ENCODE data around the gene LEMD2.

GRCh38 chr6:33779290-33779689 is 9.6 kb downstream of the LEMD2 start:
- no peak for TF ChIP-seq FOXS1 (CRISPR knock-in tag; IDR thresholded peaks at IDR 0.05)
- no peak for TF ChIP-seq SMC3 (IDR thresholded peaks at IDR 0.05)
- TF ChIP-seq PBX3 (IDR thresholded peaks at IDR 0.05) = no peak
- TF ChIP-seq JUN (IDR thresholded peaks at IDR 0.05) = no peak
- no peak for TF ChIP-seq RFX5 (IDR thresholded peaks at IDR 0.05)
- TF ChIP-seq CHD2 (IDR thresholded peaks at IDR 0.05; ENCODE audit: low read length, partially characterized antibody) = no peak
- TF ChIP-seq CHD4 (IDR thresholded peaks at IDR 0.05; ENCODE audit: borderline replicate concordance) = no peak
- no peak for TF ChIP-seq EHMT2 (IDR thresholded peaks at IDR 0.05; ENCODE audit: low read depth)
- no peak for TF ChIP-seq CTCF (IDR thresholded peaks at IDR 0.05)

All from A549 (cell line).